GM19035 (cell line): ENCODE results near the gene DOCK8.

Experiments
- ATAC-seq: cut with Tn5 transposase; IDR thresholded peaks from one replicate; pipeline ENCODE4 v1.9.1; 2021; ENCODE audit not compliant: unreplicated experiment

Gene DOCK8

DNA sequence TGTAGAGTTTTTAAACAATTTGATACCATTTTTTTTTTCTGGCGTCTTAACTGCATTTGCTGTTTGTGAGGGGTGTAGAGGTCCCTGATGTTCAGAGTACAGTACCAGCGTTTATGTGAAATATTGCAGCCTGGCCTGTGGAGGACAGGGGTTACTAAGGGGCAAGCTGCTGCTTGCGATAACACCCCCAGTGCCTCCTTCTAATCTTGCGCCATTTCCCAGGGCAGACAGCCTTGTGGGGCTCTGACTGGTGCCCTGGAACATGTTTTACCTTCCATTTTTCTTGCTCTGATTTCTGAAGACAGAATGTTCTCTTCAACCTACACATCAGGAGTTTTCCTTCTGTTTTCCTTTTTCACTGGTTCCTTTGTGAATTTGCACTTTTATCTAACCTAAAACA, 142.9 kb downstream of the DOCK8 start:
- no peak for ATAC-seq

DNA sequence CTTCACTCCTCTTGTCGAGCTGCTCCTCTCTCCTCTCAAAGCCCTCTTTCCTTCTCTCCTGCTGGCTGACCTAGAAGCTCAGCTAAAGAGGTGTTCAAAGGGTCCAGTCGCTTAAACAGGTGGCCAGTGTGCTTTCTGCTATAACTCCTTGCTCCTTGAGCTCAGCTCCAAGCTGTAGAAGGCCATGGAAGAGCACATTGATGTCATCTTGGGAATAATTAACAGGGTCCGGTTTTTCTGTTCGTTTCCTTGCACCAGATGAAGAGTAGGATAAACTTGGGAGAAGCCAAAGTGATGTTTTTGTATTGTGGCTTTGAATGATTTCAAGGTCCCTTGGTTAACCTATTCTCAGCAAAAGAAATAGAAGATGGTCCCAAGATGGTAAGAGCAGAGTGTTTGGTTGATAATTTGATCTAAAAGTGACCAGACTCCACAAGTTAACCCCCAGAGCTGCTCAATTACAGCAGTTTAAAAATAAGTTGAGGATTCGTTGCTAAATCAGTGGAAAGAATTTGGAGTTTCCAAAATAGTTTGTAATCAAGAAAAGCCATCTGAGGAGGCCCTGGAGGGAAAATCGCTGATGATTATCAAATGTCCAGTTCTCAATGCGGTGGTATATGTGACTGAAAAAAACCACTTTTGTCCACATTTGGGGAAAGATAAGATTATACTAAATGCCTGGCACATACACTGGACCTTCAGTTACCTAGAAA, 148.1 kb downstream of the DOCK8 start:
- no peak for ATAC-seq

DNA sequence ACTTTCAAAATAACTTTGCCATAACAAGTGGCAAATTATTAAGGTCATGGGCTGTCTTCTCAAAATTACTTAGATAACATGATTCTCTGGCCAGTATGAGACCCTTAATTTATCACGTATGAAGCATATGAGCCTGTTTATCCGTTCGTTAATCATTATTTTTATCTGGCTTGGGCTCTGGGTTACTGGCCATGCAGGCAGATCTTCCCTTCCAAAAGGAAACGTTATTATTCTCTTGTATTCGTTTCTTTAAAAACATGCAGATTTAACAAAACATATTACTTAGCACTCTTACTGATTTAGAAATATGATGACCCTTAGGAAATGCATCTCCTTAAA, 148.6 kb downstream of the DOCK8 start:
- ATAC-seq, result no peak

DNA sequence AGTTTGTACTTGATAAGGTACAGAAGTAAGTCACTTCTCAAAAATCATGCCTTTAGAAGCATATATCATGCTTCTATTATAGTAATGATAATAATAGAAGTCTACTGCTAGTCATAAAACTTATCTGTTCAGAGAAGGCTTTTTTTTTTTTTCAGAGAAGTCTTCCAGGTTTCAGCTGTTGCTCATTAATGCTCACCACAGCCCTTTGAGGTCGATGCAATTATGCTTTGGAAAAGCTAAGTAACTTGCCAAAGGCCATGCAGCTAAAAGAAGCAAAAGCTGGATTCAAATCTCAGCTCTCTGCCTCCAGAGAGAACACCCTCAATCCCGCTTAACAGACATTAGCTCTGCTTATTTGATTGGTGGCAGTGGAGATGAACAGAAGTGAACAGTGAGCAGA, 150.8 kb downstream of the DOCK8 start:
- no peak for ATAC-seq

DNA sequence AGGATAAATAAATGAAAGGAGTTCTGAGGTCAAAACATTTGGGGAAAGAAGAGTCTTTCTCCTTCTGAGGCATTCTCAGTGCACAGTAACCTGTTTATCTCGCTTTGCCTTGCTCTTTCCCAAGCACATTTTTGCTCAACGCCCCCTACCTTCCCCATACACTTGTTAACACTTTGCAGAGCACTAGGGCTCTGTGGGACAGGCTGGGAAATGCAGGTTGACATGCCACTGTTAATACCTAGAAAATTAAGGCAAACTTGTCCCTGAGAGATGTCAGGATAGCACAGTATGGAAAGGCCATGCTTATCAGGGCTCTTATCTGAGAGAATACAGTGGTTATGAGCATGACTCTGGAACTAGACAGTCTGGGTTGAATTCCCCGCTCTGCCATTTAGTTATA, 152.0 kb downstream of the DOCK8 start:
- no peak for ATAC-seq

DNA sequence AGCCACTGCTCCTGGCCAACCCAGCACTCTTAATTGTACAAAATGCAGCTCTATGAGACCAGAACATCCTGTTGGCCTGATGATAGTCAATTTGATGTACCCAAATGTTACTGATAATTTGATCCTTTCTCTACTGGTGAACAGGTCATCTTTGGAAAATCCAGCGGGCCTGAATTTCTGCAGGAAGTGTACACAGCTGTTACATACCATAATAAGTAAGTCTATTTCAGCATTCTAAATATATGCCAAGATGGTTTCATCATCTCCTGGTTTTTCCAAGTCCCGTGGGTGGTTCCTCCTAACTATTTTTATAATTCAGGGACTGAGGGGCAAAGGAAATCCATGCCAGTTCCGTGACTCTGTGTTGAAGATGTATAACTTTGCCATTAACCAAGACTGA, 155.4 kb downstream of the DOCK8 start:
- ATAC-seq, result no peak

DNA sequence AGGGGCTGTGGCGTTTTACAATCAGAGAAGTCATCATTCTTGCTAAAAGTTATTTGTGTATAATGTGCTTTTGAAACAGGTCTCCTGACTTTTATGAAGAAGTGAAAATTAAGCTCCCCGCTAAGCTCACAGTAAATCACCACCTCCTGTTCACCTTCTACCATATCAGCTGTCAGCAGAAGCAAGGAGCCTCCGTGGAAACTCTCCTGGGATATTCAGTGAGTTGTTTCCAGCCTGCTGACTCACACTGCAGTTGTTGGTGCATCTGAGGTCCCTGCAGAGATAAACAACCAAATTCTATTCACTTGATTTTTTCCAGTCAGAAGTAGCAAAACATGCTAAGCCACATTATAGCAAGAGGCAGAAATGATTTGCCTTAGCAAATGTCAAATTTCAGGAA, 156.7 kb downstream of the DOCK8 start:
- no peak for ATAC-seq

DNA sequence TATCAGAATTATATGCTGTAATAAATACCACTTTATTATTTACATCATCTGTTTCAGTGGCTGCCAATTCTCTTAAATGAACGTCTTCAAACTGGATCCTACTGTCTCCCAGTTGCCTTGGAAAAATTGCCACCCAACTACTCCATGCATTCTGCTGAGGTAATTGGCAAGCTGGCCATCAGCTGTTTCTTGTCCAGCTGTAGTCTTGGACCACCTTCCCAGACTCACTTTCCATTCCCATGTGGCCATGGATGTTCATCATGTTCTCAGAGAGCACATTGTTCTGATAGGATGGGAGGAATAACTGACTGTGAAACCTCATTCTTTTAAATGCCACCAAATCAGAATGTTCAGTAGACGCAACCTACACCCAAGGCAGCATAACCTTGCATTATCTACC, 157.5 kb downstream of the DOCK8 start:
- no peak for ATAC-seq

DNA sequence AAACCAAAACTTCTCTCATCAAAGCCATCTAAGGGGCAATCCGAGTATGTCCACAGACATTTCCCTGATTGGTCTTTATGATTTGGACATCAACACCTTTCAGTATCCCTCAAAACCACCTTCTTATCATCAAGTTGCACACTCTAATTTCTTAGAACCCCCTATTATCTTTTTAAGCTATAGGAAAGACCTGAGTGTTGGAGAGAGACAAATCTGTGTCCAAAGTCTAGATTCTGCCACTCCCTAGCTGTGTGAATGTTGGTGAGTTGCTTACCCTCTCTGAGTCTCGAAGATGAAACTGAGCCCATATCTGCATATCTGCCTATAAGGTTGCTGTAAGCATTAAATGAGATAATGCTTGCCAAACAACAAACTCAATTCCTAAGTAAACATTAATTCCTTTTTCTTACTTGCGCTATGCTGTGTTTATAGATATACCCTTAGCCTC, 159.1 kb downstream of the DOCK8 start:
- no peak for ATAC-seq

DNA sequence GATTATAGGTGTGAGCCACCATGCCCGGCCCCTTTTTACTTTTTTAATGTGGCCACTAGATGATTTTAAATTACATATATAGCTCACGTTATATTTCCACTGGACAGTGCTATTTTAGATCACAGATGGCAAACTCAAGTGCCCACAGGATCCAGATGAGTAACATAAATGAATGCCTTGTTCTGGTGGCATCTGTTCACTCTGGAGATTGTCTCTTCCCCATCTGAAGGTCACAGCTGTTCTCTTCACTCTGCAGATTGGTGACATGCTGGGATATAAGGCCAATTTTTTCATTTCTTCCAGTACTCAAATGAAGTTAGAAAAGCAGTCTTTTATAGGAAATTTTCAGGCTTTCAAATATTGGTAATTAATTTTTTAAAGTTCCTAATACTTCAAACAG, 160.1 kb downstream of the DOCK8 start:
- no peak for ATAC-seq

DNA sequence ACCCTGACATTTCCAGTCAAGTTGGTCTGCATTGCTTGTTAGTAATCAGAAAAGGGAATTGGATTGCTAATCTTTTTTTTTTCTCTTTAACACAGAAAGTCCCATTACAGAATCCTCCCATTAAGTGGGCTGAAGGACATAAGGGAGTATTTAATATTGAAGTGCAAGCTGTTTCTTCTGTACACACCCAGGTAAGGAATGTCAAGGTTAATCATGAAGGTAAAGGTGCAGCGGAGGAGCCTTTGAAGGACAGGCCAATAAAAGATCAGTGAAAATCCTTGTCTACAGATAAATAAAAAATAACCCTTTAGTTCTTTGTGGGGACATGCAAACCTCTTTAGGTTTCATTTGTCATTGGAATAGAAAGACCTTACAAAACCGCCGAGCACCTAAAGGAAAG, 161.4 kb downstream of the DOCK8 start:
- no peak for ATAC-seq

DNA sequence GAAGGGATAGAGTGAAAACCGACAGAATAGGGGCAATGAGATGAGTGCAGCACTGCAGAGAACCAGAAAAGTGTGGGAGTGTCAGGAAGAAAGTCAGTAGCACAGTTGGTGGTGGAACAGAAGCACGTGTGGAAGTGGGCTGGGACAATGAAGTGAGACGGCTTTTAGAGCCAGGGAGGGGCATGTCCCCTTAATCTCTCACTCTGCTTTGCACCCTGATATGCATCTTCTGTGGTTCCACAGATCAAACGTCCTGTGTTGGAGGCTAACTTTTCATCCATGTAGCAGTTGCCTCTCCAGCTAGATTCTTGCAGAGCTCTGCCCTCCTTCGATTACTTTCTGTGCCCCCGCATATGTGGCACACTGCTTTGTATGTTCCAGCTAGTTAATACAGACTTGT, 163.6 kb downstream of the DOCK8 start:
- ATAC-seq, result no peak

DNA sequence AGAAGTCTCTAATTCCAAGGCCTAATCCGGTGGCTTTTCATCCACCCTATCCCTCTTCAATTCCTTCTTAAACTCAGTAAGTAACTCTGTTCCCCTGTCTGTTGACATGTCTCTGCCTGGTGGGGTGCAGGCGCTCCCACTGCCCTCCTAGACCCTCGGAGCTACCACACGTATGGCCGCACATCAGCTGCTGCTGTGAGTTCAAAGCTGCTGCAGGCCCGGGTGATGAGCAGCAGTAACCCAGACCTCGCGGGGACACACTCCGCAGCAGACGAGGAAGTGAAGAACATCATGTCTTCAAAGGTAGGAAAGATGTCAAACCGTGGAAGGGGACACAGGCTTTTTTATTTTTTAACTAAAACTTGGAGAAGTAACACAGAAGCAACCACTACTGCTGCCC, 167.7 kb downstream of the DOCK8 start:
- ATAC-seq, result no peak

DNA sequence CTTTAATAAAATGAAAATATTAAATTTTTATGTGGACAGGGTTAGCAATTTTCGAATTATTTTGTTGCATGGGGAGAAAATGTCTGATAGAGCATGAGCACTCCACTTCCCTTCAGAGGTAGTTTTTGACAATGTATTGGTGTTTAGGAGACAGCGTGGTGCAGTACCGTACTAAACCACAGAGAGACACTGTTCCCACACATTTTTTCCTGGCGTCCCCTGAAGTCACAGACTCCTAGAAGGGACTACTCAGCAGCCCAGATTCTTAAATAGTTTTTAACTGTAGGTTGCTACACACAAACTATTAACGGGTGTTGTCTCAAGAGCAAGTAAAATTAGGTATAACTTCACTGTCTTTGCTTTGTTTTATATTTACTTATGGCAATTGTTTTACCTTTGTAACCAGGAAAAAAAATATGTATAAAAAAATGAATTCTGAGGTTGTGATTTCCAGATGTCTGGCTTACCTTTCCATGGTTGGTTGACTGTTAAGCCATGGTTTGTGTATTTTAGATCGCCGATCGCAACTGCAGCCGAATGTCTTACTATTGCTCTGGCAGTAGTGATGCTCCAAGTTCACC, 171.2 kb downstream of the DOCK8 start:
- no peak for ATAC-seq

DNA sequence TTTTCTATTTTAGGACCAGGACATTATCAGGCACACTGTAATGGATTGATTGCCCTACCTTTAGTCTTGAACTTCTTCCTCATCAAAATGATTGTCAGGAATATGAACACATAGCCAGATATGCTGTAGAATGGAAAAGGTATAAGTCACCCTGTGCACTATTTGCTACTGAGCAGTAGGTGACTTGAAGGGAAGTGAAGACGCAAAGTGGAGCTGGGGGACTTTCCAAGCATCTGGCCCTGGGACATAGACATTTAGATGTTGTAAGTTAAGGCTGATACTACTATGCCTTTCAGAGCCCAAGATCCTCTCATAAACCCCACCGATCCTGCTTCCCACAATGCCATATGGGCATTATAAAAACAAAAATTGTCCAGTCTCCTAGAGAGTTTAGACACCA, 174.5 kb downstream of the DOCK8 start:
- no peak for ATAC-seq

DNA sequence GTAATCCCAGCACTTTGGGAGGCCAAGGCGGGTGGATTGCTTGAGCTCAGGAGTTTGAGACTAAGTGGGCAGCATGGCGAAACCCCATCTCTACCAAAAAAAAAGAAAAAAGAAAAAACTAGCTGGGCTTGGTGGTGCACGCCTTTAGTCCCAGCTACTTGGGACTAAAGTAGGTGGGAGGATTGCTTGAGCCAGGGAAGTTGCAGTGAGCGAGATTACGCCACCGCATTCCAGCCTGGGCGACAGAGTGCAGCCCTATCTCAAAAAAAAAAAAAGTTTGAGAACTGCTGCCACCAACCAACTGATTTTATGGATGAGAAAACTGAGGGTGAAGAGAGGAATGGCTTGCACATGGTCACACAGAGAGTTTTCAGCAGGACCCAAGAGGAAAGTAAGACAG, 175.1 kb downstream of the DOCK8 start:
- no peak for ATAC-seq

DNA sequence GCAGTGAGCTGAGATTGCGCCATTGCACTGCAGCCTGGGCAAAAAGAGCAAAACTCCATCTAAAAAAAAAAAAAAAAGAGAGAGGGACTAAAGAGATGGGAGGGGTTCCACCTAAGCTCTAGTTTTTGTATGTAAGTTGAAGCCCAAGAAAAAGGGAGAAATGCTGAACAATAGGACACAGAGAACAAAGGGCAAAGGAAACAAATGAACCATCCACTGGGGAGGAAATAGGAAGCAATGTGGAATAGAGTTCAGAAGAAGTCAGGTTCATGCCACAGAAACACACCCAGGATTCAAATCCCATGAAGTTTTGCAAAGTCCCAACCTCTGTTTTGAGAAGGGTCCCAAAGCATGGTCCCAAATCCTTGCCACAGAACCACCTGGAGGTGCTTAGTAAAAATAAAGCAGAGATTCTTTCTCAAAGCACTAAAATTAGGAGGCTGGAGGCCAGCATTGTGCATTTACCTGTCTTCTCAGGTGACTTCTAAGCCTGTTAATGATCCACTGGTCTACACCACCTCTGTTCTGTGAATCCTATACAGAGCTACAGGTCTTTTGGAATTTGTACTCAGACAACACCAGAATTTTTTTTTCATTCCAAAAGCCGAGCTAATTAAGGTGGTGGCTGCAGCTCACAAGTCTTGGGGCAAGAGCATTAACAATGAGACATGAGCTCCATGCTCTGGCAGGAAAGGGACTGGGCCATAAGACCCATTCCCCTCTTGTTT, 177.6 kb downstream of the DOCK8 start:
- no peak for ATAC-seq

DNA sequence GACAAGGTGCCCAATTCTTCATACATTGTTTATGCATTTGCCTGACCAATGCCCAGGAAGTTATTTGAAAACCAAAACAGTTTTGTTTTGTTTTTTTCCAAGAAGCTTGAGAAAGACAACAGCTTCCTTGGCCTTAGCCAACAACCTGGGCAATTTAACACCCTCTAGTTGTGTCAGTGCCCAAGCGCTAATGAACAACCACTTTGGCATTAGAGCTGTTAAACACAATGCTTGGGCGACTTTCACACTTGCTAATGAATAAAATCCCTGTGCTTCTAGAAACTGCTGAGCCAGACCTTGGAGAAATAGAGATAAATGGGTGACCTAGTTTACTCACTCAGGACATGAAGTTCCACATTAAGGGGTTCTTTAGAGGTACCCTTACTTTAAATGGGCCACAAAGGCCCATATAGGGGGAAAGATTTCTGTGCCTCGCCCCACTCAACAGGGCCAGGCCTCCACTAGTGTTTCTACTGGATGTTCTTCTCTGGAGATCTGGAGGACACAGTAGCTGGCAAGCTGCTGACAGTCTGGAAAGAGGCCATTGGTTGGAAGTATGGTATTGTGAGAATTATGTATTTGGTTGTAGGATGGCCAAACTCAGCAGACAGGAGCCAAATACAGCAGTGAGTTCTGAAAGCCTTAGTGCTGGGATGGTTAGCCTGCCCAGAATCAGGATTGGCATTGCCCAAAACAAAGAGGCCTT, 179.8 kb downstream of the DOCK8 start:
- ATAC-seq, result no peak

DNA sequence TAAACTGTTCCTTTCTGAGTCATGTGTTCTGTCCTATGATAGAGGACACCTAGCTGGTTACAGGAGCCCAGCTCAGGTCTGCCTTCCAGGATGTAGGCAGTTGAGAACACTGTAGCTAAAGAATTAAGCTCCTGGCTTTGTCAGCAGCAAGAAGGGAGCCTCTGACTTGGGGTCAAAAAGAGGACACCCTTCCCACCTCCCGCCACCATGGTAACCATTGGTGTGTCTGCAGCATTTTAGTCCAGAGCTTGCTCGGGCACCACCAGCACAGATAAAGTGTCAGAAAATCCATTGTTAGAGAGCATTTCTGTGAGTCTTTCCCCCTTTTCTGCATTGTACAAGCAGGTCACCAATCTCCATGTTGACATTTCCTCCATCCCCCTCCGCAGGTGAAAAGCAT, 181.7 kb downstream of the DOCK8 start:
- ATAC-seq, result no peak

DNA sequence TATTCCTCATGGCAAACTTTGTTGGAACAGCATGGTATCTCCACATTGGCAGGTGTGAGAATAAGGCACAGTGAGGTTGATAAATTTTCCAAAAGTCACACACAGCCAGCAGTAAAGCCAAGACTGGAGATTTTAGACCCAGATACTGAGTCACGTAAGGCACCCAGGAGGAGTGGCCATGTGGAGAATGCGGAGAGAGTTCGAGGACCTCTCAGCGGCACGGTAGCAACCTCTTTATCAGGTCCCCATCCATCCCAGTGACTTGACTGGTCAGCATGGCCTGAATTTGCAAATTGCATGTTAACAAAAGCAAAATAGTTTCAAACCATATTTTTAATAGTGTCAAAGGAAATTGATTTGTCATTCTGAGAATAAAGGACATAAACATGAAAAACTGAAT, 183.4 kb downstream of the DOCK8 start:
- ATAC-seq, result no peak

DNA sequence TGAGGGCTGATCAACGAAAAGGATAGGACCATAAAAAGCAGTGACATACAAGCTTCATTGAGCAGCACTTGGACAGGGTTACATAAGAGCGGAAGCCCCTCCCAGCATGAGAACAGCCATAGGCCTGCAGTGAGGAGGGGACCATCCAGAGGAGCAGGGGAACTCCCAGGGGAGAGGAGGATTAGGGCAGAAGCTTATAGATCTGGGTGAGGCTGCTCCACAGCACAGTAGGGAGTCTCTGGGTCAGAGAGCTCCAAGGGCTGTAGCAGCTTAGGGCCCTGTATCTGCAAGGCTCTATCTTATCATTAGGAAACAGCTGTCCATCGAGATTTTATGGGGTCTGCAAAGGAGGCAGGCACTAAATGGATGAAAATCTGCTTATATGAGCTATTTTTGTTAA, 186.6 kb downstream of the DOCK8 start:
- ATAC-seq, result no peak

DNA sequence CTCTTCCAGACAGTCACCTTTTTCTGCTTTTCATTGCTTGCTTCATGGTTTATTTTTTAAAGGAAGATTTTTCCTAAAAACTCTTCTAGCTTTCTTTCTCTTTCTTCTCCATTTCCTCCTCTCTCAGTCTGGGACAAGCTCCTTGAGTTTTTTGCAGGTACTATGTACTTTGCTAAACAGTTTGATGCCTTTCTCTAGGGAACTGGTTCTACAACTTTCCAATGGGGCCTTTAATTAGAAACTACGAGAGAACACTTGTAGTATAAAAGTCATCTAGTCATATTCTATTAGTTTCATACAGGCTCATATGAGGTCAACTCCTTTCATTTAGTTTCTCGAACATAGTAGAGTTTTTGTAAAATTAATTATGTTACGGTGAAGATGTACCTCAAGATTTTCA, 189.6 kb downstream of the DOCK8 start:
- no peak for ATAC-seq
